HepG2 (cell line): ENCODE data around the gene SATB2. TPM values are rescaled to one million over a fixed set of nuclear protein-coding genes. Genes with fewer than 3 reads are reported as not detected.

Source experiments
- AHR ChIP-seq: IDR thresholded peaks from 2 replicates; pipeline ENCODE4 v1.6.1; 2018; ENCODE audit warnings: missing genetic modification reagents, missing compliant biosample characterization
- BORCS8-MEF2B ChIP-seq: sonication (generic); formaldehyde crosslinking; IDR thresholded peaks from 2 replicates; pipeline ENCODE4 v1.8.0; 2022; ENCODE audit warnings: mild to moderate bottlenecking, missing genetic modification reagents
- BRD4 ChIP-seq: sonication (generic); formaldehyde crosslinking; IDR thresholded peaks from 2 replicates; pipeline ENCODE4 v1.4.0; 2020; ENCODE audit warnings: missing genetic modification reagents
- EP300 ChIP-seq, 3 experiments: sonication (generic) in 1 of 3; formaldehyde crosslinking in 1 of 3; IDR thresholded peaks; 2 replicates each; pipeline versions ENCODE4 v1.5.1 to v1.6.1; 2011 to 2020; ENCODE audit warnings: low read depth in 2 of 3, low read length in 2 of 3, borderline replicate concordance in 1 of 3, improper control_type of control experiment in 1 of 3, mild to moderate bottlenecking in 1 of 3, missing genetic modification reagents in 1 of 3, moderate library complexity in 1 of 3
- KDM3A ChIP-seq: IDR thresholded peaks from 2 replicates; pipeline ENCODE4 v1.6.1; 2018; ENCODE audit warnings: low read depth, missing compliant biosample characterization
- NKX3-1 ChIP-seq: sonication (generic); formaldehyde crosslinking; IDR thresholded peaks from 2 replicates; pipeline ENCODE4 v1.5.0; 2020; ENCODE audit warnings: missing genetic modification reagents
- RFX5 ChIP-seq: IDR thresholded peaks from 2 replicates; pipeline ENCODE4 v1.6.1; 2011; ENCODE audit warnings: low read depth, low read length, improper control_type of control experiment
- SIX4 ChIP-seq: sonication (generic); formaldehyde crosslinking; IDR thresholded peaks from 2 replicates; pipeline ENCODE4 v1.4.0; 2020; ENCODE audit warnings: missing genetic modification reagents
- ZNF605 ChIP-seq: sonication (generic); formaldehyde crosslinking; IDR thresholded peaks from 2 replicates; pipeline ENCODE4 v1.8.0; 2022; ENCODE audit warnings: mild to moderate bottlenecking, missing genetic modification reagents
- ZNF614 ChIP-seq: IDR thresholded peaks from 2 replicates; pipeline ENCODE4 v1.6.1; 2018; ENCODE audit warnings: missing biosample characterization, missing genetic modification reagents, inconsistent platforms, borderline replicate concordance
- ZNF674 ChIP-seq: sonication (generic); formaldehyde crosslinking; IDR thresholded peaks from 2 replicates; pipeline ENCODE4 v1.5.0; 2020; ENCODE audit warnings: low read depth, mild to moderate bottlenecking, missing genetic modification reagents
- ZNF790 ChIP-seq: sonication (generic); formaldehyde crosslinking; IDR thresholded peaks from 2 replicates; pipeline ENCODE4 v1.8.0; 2022; ENCODE audit warnings: missing genetic modification reagents, mild to moderate bottlenecking, borderline replicate concordance
- polyA plus RNA-seq, 8 experiments: library from polyadenylated mRNA; depleted of rRNA in 3 of 8; stranded (reverse) in 7 of 8; unstranded in 1 of 8; fragments of >200 nt; fragmentation: Illumina TruSeq in 4 of 8; extraction: Trizol in 4 of 8; gene quantifications; 2 replicates each; pipeline versions ENCODE4 v1.2.1 to v1.2.3, GENCODE V29; 2011 to 2016; ENCODE audit warnings: low read depth in 4 of 8, missing spikeins in 1 of 8, mixed read lengths in 1 of 8; ENCODE audit not compliant: insufficient read depth in 1 of 8
- total RNA-seq, 5 experiments: library from RNA; depleted of rRNA; stranded (reverse); fragments of >200 nt; fragmentation: Illumina TruSeq; extraction: Trizol; gene quantifications; 2 replicates each; pipeline ENCODE4 v1.2.3, GENCODE V29; 2016; ENCODE audit warnings: low read depth in 1 of 5
- TF ChIP-seq, protein P1 (sequence below): sonication (generic); formaldehyde crosslinking; IDR thresholded peaks from 2 replicates; pipeline ENCODE4 v1.5.1; 2020; ENCODE audit warnings: mild to moderate bottlenecking, missing genetic modification reagents, borderline replicate concordance
- TF ChIP-seq, protein P2 (sequence below): sonication (generic); formaldehyde crosslinking; IDR thresholded peaks from 2 replicates; pipeline ENCODE4 v1.5.0; 2020; ENCODE audit warnings: mild to moderate bottlenecking, missing genetic modification reagents, borderline replicate concordance
- TF ChIP-seq, protein P3 (sequence below): IDR thresholded peaks from 2 replicates; pipeline ENCODE4 v1.6.1; 2012; ENCODE audit warnings: low read length, improper control_type of control experiment

SATB2 gene
- total and polyA plus RNA-seq, 2 of the 13 experiments (the other 11 are each of a cell fraction or from before 2014, with no cell fraction given): 2.5 to 5.5 TPM

DNA sequence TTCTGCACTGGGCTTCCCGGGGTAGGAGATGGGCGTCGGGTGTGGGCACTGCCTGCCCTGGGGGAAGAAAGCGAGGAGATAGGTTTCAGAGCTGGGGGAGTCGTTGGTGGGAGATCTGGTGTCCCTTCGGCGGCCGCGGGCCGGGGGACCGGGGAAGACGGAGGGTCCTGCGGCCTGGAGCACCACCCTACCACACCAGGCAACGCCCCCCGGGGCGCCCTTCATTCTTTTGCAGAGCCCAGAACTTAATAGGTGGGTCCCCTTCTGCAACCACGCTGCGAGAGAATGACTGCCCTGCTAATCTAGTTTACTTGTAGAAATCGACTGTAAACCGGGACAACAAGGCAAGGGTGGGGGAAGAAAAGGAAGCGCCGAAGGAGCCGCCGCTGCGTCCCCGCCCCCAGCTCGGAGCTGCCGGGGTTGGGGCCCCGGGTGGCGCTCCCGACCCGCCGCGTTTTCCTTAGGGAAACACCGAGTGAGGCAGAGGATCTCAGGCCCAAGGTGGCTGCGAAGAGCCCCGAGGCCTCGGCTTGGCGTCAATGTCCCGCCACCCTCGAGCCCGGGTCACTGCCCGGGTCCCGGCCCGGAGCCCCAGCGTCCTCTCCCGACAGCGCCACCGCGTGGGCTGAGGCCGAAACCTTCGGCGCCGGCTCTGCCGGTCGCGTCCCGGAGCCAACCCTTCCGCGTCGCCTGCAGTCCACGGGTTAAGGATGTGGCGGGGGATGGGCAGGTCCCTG lies 5.4 kb upstream of the SATB2 start (continued):
- TF ChIP-seq, protein P1, sequence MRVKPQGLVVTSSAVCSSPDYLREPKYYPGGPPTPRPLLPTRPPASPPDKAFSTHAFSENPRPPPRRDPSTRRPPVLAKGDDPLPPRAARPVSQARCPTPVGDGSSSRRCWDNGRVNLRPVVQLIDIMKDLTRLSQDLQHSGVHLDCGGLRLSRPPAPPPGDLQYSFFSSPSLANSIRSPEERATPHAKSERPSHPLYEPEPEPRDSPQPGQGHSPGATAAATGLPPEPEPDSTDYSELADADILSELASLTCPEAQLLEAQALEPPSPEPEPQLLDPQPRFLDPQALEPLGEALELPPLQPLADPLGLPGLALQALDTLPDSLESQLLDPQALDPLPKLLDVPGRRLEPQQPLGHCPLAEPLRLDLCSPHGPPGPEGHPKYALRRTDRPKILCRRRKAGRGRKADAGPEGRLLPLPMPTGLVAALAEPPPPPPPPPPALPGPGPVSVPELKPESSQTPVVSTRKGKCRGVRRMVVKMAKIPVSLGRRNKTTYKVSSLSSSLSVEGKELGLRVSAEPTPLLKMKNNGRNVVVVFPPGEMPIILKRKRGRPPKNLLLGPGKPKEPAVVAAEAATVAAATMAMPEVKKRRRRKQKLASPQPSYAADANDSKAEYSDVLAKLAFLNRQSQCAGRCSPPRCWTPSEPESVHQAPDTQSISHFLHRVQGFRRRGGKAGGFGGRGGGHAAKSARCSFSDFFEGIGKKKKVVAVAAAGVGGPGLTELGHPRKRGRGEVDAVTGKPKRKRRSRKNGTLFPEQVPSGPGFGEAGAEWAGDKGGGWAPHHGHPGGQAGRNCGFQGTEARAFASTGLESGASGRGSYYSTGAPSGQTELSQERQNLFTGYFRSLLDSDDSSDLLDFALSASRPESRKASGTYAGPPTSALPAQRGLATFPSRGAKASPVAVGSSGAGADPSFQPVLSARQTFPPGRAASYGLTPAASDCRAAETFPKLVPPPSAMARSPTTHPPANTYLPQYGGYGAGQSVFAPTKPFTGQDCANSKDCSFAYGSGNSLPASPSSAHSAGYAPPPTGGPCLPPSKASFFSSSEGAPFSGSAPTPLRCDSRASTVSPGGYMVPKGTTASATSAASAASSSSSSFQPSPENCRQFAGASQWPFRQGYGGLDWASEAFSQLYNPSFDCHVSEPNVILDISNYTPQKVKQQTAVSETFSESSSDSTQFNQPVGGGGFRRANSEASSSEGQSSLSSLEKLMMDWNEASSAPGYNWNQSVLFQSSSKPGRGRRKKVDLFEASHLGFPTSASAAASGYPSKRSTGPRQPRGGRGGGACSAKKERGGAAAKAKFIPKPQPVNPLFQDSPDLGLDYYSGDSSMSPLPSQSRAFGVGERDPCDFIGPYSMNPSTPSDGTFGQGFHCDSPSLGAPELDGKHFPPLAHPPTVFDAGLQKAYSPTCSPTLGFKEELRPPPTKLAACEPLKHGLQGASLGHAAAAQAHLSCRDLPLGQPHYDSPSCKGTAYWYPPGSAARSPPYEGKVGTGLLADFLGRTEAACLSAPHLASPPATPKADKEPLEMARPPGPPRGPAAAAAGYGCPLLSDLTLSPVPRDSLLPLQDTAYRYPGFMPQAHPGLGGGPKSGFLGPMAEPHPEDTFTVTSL (CRISPR knock-in tag): peak; percentile 25; the same call in 1 of the 2 replicates
- TF ChIP-seq RFX5: no peak
- TF ChIP-seq BORCS8-MEF2B: peak; percentile 88
- TF ChIP-seq SIX4: no peak
- TF ChIP-seq KDM3A: peak; percentile 74; the same call in 1 of the 2 replicates
- peak; percentile 88 for TF ChIP-seq ZNF605 (CRISPR knock-in tag)
- TF ChIP-seq ZNF674 (CRISPR knock-in tag): no peak
- no peak for TF ChIP-seq EP300 (IDR thresholded peaks at IDR 0.05; ENCODE audit: low read depth in 2 of 2, low read length in 2 of 2)
- no peak for TF ChIP-seq EP300 (CRISPR knock-in tag; IDR thresholded peaks at IDR 0.05; ENCODE audit: borderline replicate concordance)
- TF ChIP-seq AHR (CRISPR knock-in tag): peak; percentile 68; the same call in 1 of the 2 replicates
- TF ChIP-seq NKX3-1 (CRISPR knock-in tag): no peak
- TF ChIP-seq, protein P2, sequence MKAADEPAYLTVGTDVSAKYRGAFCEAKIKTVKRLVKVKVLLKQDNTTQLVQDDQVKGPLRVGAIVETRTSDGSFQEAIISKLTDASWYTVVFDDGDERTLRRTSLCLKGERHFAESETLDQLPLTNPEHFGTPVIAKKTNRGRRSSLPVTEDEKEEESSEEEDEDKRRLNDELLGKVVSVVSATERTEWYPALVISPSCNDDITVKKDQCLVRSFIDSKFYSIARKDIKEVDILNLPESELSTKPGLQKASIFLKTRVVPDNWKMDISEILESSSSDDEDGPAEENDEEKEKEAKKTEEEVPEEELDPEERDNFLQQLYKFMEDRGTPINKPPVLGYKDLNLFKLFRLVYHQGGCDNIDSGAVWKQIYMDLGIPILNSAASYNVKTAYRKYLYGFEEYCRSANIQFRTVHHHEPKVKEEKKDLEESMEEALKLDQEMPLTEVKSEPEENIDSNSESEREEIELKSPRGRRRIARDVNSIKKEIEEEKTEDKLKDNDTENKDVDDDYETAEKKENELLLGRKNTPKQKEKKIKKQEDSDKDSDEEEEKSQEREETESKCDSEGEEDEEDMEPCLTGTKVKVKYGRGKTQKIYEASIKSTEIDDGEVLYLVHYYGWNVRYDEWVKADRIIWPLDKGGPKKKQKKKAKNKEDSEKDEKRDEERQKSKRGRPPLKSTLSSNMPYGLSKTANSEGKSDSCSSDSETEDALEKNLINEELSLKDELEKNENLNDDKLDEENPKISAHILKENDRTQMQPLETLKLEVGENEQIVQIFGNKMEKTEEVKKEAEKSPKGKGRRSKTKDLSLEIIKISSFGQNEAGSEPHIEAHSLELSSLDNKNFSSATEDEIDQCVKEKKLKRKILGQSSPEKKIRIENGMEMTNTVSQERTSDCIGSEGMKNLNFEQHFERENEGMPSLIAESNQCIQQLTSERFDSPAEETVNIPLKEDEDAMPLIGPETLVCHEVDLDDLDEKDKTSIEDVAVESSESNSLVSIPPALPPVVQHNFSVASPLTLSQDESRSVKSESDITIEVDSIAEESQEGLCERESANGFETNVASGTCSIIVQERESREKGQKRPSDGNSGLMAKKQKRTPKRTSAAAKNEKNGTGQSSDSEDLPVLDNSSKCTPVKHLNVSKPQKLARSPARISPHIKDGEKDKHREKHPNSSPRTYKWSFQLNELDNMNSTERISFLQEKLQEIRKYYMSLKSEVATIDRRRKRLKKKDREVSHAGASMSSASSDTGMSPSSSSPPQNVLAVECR: peak; percentile 30; the same call in 1 of the 2 replicates
- no peak for TF ChIP-seq ZNF790 (CRISPR knock-in tag)
- TF ChIP-seq ZNF614 (CRISPR knock-in tag): no peak
- no peak for TF ChIP-seq BRD4 (CRISPR knock-in tag)
- TF ChIP-seq, protein P3, sequence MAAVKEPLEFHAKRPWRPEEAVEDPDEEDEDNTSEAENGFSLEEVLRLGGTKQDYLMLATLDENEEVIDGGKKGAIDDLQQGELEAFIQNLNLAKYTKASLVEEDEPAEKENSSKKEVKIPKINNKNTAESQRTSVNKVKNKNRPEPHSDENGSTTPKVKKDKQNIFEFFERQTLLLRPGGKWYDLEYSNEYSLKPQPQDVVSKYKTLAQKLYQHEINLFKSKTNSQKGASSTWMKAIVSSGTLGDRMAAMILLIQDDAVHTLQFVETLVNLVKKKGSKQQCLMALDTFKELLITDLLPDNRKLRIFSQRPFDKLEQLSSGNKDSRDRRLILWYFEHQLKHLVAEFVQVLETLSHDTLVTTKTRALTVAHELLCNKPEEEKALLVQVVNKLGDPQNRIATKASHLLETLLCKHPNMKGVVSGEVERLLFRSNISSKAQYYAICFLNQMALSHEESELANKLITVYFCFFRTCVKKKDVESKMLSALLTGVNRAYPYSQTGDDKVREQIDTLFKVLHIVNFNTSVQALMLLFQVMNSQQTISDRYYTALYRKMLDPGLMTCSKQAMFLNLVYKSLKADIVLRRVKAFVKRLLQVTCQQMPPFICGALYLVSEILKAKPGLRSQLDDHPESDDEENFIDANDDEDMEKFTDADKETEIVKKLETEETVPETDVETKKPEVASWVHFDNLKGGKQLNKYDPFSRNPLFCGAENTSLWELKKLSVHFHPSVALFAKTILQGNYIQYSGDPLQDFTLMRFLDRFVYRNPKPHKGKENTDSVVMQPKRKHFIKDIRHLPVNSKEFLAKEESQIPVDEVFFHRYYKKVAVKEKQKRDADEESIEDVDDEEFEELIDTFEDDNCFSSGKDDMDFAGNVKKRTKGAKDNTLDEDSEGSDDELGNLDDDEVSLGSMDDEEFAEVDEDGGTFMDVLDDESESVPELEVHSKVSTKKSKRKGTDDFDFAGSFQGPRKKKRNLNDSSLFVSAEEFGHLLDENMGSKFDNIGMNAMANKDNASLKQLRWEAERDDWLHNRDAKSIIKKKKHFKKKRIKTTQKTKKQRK: no peak
